Gastrocnemius medialis (tissue), 4 donors: ENCODE results near the gene TFIP11. TPM values are rescaled to one million over a fixed set of nuclear protein-coding genes. Genes with fewer than 3 reads are reported as not detected.

Experiments
- ATAC-seq, 2 donors: fragments of 150-250 bp; one replicate each; pipeline ENCODE4 v1.9.1; 2016
- DNase-seq, 2 donors: peaks; one replicate each; pipeline ENCODE4 v3.0.0-alpha.2; 2019
- H3K27ac ChIP-seq, 4 donors: fragments of 200-600 bp; sonication (generic); 1 replicate in 1 of 4; 2 replicates in 3 of 4; pipeline ENCODE4 v1.5.1; 2016 to 2018; ENCODE audit warnings: mild to moderate bottlenecking in 2 of 4, moderate library complexity in 1 of 4
- H3K27me3 ChIP-seq, 3 donors: fragments of 200-600 bp; sonication (generic) in 2 of 3; 1 replicate in 1 of 3; 2 replicates in 2 of 3; pipeline versions ENCODE4 v1.5.1 to v1.6.0; 2016 to 2019; ENCODE audit warnings: mild to moderate bottlenecking in 1 of 3, moderate library complexity in 1 of 3
- H3K36me3 ChIP-seq, 2 donors: fragments of 200-600 bp; sonication (generic) in 1 of 2; one replicate each; pipeline ENCODE4 v1.5.1; 2017 to 2018
- H3K4me1 ChIP-seq, 2 donors: fragments of 200-600 bp; sonication (generic) in 1 of 2; one replicate each; pipeline ENCODE4 v1.5.1; 2016 to 2017; ENCODE audit warnings: mild to moderate bottlenecking in 2 of 2
- H3K4me3 ChIP-seq, 4 donors: fragments of 200-600 bp; sonication (generic) in 3 of 4; 1 replicate in 1 of 4; 2 replicates in 3 of 4; pipeline ENCODE4 v1.5.1; 2016 to 2019; ENCODE audit warnings: mild to moderate bottlenecking in 2 of 4
- H3K9me3 ChIP-seq, 3 donors: fragments of 200-600 bp; sonication (generic) in 2 of 3; 1 replicate in 1 of 3; 2 replicates in 2 of 3; pipeline ENCODE4 v1.5.1; 2016 to 2019
- CTCF ChIP-seq, 5 experiments: fragments of 450-650 bp in 3 of 5; fragments of 200-600 bp in 2 of 5; sonication (generic) in 2 of 5; IDR thresholded peaks in 4 of 5; conservative IDR thresholded peaks in 1 of 5; 1 replicate in 4 of 5; 2 replicates in 1 of 5; pipeline ENCODE4 v1.5.1; 2016 to 2019; ENCODE audit warnings: antibody characterized with exemption in 5 of 5, mild to moderate bottlenecking in 3 of 5, moderate library complexity in 3 of 5
- POLR2A ChIP-seq, 2 donors: fragments of 450-650 bp; IDR thresholded peaks; one replicate each; pipeline ENCODE4 v1.6.1; 2017; ENCODE audit warnings: antibody characterized with exemption in 2 of 2, mild to moderate bottlenecking in 2 of 2, moderate library complexity in 2 of 2
- in situ Hi-C, 4 donors: fragments of 200-750 bp; cut with MboI; loops; one replicate each; pipeline versions ENCODE4 v1.15.0 to v1.8.0; 2017; ENCODE audit warnings: low sequenced_read_pairs in 4 of 4
- intact Hi-C: fragments of 100-400 bp; cut with DNase I; formaldehyde crosslinking; loops from one replicate; pipeline ENCODE4 v1.15.1; 2023; ENCODE audit warnings: low total_unique reads
- total RNA-seq, 4 donors: library from RNA; depleted of rRNA; stranded (reverse); fragments of >200 nt; gene quantifications; one replicate each; pipeline versions ENCODE4 v1.1.0 to v1.2.3, GENCODE V29; 2016

Gene TFIP11
- total RNA-seq, 4 donors from 2014 or later = 33.1 to 65.7 (median 49.2) TPM

- intact Hi-C loops = no loop called here
These were observed 40.2 kb upstream of the TFIP11 start for GRCh38 chr22:26552466-26552865.

GRCh38 chr22:26551568-26551967 is 39.3 kb upstream of the TFIP11 start:
- H3K27ac ChIP-seq = peak overlapping the region; percentile 67 to 90 (median 76)
- no peaks in the 10 kb centered on the region for H3K27me3 ChIP-seq
- DNase-seq = no peak
- TF ChIP-seq POLR2A (IDR thresholded peaks at IDR 0.05) (no peak), CTCF (IDR thresholded peaks at IDR 0.05 in 4 of 5, conservative IDR thresholded peaks at IDR 0.05 in 1 of 5) (no peak)
- no peak for ATAC-seq
- no peak overlapping the region for H3K4me3 ChIP-seq
- in situ Hi-C loops (no loop called here), intact Hi-C loops (no loop called here)
- H3K36me3 ChIP-seq = no peaks in the 10 kb centered on the region
- H3K4me1 ChIP-seq = peaks cover 65 to 72% of the 10 kb centered on the region in 2 donors
- no peaks in the 10 kb centered on the region for H3K9me3 ChIP-seq

More at GRCh38 chr22:26552466-26552865, 40.2 kb upstream of the TFIP11 start:
- Histone ChIP-seq H3K9me3 (no peaks in the 10 kb centered on the region), H3K27me3 (no peaks in the 10 kb centered on the region), H3K27ac (peak overlapping the region; percentile 84 to 92 (median 88)), H3K4me3 (no peak overlapping the region), H3K36me3 (no peaks in the 10 kb centered on the region), H3K4me1 (peaks cover 57 to 65% of the 10 kb centered on the region in 2 donors)
- in situ Hi-C loops = no loop called here
- ATAC-seq (no peak), DNase-seq (no peak)
- no peak for TF ChIP-seq CTCF (IDR thresholded peaks at IDR 0.05 in 4 of 5, conservative IDR thresholded peaks at IDR 0.05 in 1 of 5)
- TF ChIP-seq POLR2A (IDR thresholded peaks at IDR 0.05) = no peak

GRCh38 chr22:26550498-26551033 is 38.3 kb upstream of the TFIP11 start:
- DNase-seq = peak in 1 of 2 donors; percentile 49
- H3K27ac ChIP-seq = peak overlapping the region; percentile 67 to 86 (median 74)
- no peaks in the 10 kb centered on the region for H3K9me3 ChIP-seq
- in situ Hi-C loops = no loop called here
- TF ChIP-seq CTCF (IDR thresholded peaks at IDR 0.05 in 4 of 5, conservative IDR thresholded peaks at IDR 0.05 in 1 of 5) = no peak
- no peak for TF ChIP-seq POLR2A (IDR thresholded peaks at IDR 0.05)
- H3K4me3 ChIP-seq = no peak overlapping the region
- H3K36me3 ChIP-seq = no peaks in the 10 kb centered on the region
- no peaks in the 10 kb centered on the region for H3K27me3 ChIP-seq
- intact Hi-C loops = no loop called here
- peaks cover 73% of the 10 kb centered on the region in 2 donors for H3K4me1 ChIP-seq
- peak; percentile 17 to 32 for ATAC-seq

GRCh38 chr22:26549902-26550497 is 37.7 kb upstream of the TFIP11 start:
- no peak for ATAC-seq

More at GRCh38 chr22:26549902-26550497, 37.7 kb upstream of the TFIP11 start:
- Histone ChIP-seq H3K27ac (peak overlapping the region; percentile 67 to 86 (median 74)), H3K9me3 (no peaks in the 10 kb centered on the region), H3K27me3 (no peaks in the 10 kb centered on the region), H3K4me3 (no peak overlapping the region), H3K4me1 (peaks cover 72 to 73% of the 10 kb centered on the region in 2 donors), H3K36me3 (no peaks in the 10 kb centered on the region)
- no peak for DNase-seq
- TF ChIP-seq CTCF (IDR thresholded peaks at IDR 0.05 in 4 of 5, conservative IDR thresholded peaks at IDR 0.05 in 1 of 5) (no peak), POLR2A (IDR thresholded peaks at IDR 0.05) (no peak)
- in situ Hi-C loops = no loop called here
- intact Hi-C loops = no loop called here
